Stomach (tissue), 4 donors: ENCODE results near the gene TMEM132D.
A peak's percentile ranks its signal among the peaks of the same experiment; 100 is the strongest.

ENCODE experiments used
- CTCF ChIP-seq, 7 experiments: fragments of 450-650 bp in 4 of 7; fragments of 200-600 bp in 3 of 7; sonication (generic) in 3 of 7; IDR thresholded peaks; one replicate each; pipeline ENCODE4 v1.5.1; 2016 to 2019; ENCODE audit warnings: antibody characterized with exemption in 7 of 7, control low read depth in 2 of 7, mild to moderate bottlenecking in 1 of 7
- EP300 ChIP-seq: sonication (generic); formaldehyde crosslinking; IDR thresholded peaks from one replicate; pipeline ENCODE4 v1.6.1; 2017; ENCODE audit warnings: antibody characterized with exemption
- POLR2A ChIP-seq, 4 donors: fragments of 450-650 bp; IDR thresholded peaks; one replicate each; pipeline ENCODE4 v1.6.1; 2016; ENCODE audit warnings: antibody characterized with exemption in 4 of 4, control low read depth in 2 of 4, mild to moderate bottlenecking in 1 of 4, moderate library complexity in 1 of 4
- POLR2AphosphoS5 ChIP-seq, 3 donors: sonication (generic); formaldehyde crosslinking; IDR thresholded peaks; one replicate each; pipeline ENCODE4 v1.6.1; 2016; ENCODE audit warnings: antibody characterized with exemption in 3 of 3

DNA sequence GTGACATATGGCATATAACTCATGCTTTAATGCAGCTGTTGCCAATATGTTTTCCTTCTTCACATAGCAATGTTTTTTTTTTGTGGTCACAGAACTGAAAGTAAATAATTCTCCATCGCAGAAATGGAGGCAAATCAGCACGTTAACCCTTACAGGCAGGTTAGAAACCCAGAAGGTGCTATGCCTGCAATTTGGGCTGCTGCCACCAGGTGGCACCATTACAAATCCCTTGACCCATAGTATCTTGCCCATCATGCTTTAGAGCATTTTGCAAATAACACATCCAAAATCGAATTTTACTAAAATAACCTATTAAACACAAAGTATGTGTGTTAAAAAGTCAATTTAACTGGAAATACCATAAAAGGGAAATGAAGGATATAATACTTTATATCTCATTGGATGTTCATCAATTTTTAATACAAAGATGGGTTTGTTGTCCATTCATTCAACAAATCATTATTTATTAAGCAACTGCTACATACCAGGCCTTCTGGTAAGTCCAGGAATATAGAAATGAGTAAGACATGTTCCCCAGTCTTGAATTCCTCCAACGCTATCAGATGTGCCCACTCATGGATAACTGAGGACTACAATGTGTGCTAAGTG, 710.5 kb downstream of the TMEM132D start:
- no peak for TF ChIP-seq POLR2A (IDR thresholded peaks at IDR 0.05)
- peak in 5 of 7 experiments; percentile 16 to 64 (median 46) for TF ChIP-seq CTCF (IDR thresholded peaks at IDR 0.05)
- no peak for TF ChIP-seq POLR2AphosphoS5 (IDR thresholded peaks at IDR 0.05)
- no peak for TF ChIP-seq EP300
